Astrocyte (in vitro differentiated cells and primary cell): ENCODE measurements around the gene MFAP2. TPM values are rescaled to one million over a fixed set of nuclear protein-coding genes. Genes with fewer than 3 reads are reported as not detected.
"Not testable (repeated sequence)": the region's sequence is repeated elsewhere in the genome, so short reads cannot be mapped to it uniquely, and the experiment has no call there.

Source experiments
- DNase-seq: peaks from one replicate; pipeline ENCODE4 v3.0.0-alpha.2; 2010; ENCODE audit warnings: low read depth
- FAIRE-seq: peaks from 2 replicates; lab custom pipeline; 2011; peaks lifted over from hg19 to GRCh38; lab: Jason Lieb, UNC
- H2AFZ ChIP-seq: 2 replicates; pipeline ENCODE4 v1.6.0; 2012; ENCODE audit warnings: low read depth, low read length, inconsistent platforms
- H3K27ac ChIP-seq: 2 replicates; pipeline ENCODE4 v1.5.1; 2011; ENCODE audit warnings: low read depth, low read length, inconsistent platforms
- H3K27me3 ChIP-seq: 2 replicates; pipeline ENCODE4 v1.6.0; 2011; ENCODE audit warnings: low read length, inconsistent platforms; ENCODE audit not compliant: insufficient read depth
- H3K36me3 ChIP-seq: 2 replicates; pipeline ENCODE4 v1.5.1; 2011; ENCODE audit warnings: low read length, inconsistent platforms; ENCODE audit not compliant: insufficient read depth
- H3K4me1 ChIP-seq: 2 replicates; pipeline ENCODE4 v1.5.1; 2011; ENCODE audit warnings: low read length, inconsistent platforms; ENCODE audit not compliant: insufficient read depth
- H3K4me2 ChIP-seq: 2 replicates; pipeline ENCODE4 v1.6.0; 2012; ENCODE audit warnings: low read length, inconsistent platforms
- H3K4me3 ChIP-seq: 2 replicates; pipeline ENCODE4 v1.5.1; 2011; ENCODE audit warnings: low read depth, mild to moderate bottlenecking, low read length, inconsistent platforms; ENCODE audit not compliant: insufficient read depth
- H3K79me2 ChIP-seq: 2 replicates; pipeline ENCODE4 v1.6.0; 2012; ENCODE audit warnings: mild to moderate bottlenecking, low read length, inconsistent platforms; ENCODE audit not compliant: insufficient read depth
- H3K9ac ChIP-seq: 2 replicates; pipeline ENCODE4 v1.6.0; 2012; ENCODE audit warnings: mild to moderate bottlenecking, low read length, inconsistent platforms
- H3K9me3 ChIP-seq: 2 replicates; pipeline ENCODE4 v1.5.1; 2012; ENCODE audit warnings: low read depth, mild to moderate bottlenecking, low read length, inconsistent platforms; ENCODE audit not compliant: insufficient read depth
- H4K20me1 ChIP-seq: 2 replicates; pipeline ENCODE4 v1.6.0; 2012; ENCODE audit warnings: low read length, inconsistent platforms; ENCODE audit not compliant: insufficient read depth
- H3K27ac Mint-ChIP-seq: one replicate; pipeline ENCODE4 v1.8.0; 2021; ENCODE audit warnings: mild to moderate bottlenecking, mixed read lengths; ENCODE audit not compliant: unreplicated experiment
- H3K27me3 Mint-ChIP-seq: one replicate; pipeline ENCODE4 v1.8.0; 2021; ENCODE audit warnings: low read depth, mixed read lengths; ENCODE audit not compliant: unreplicated experiment
- H3K36me3 Mint-ChIP-seq: one replicate; pipeline ENCODE4 v1.8.0; 2021; ENCODE audit warnings: low read depth, mixed read lengths; ENCODE audit not compliant: unreplicated experiment
- H3K4me1 Mint-ChIP-seq: one replicate; pipeline ENCODE4 v1.8.0; 2021; ENCODE audit warnings: low read depth, mixed read lengths; ENCODE audit not compliant: unreplicated experiment
- H3K4me3 Mint-ChIP-seq: one replicate; pipeline ENCODE4 v1.8.0; 2021; ENCODE audit warnings: mild to moderate bottlenecking, moderate library complexity, mixed read lengths; ENCODE audit not compliant: unreplicated experiment
- H3K9me3 Mint-ChIP-seq: one replicate; pipeline ENCODE4 v1.8.0; 2021; ENCODE audit warnings: mild to moderate bottlenecking, mixed read lengths; ENCODE audit not compliant: unreplicated experiment
- EZH2 ChIP-seq: IDR thresholded peaks from 2 replicates; pipeline ENCODE4 v1.6.1; 2012; ENCODE audit warnings: mild to moderate bottlenecking, low read length, inconsistent platforms; ENCODE audit not compliant: insufficient read depth
- total RNA-seq: library from RNA; stranded (reverse); gene quantifications from 2 replicates; pipeline ENCODE4 v1.2.1, GENCODE V29; 2021
- TF ChIP-seq, protein P1 (sequence below): IDR thresholded peaks from 2 replicates; pipeline ENCODE4 v1.5.1; 2011; ENCODE audit warnings: low read depth, mild to moderate bottlenecking, inconsistent platforms, low read length, moderate library complexity; ENCODE audit not compliant: insufficient read depth

Gene MFAP2
- total RNA-seq, 1 donor from 2014 or later = 121 TPM

DNA sequence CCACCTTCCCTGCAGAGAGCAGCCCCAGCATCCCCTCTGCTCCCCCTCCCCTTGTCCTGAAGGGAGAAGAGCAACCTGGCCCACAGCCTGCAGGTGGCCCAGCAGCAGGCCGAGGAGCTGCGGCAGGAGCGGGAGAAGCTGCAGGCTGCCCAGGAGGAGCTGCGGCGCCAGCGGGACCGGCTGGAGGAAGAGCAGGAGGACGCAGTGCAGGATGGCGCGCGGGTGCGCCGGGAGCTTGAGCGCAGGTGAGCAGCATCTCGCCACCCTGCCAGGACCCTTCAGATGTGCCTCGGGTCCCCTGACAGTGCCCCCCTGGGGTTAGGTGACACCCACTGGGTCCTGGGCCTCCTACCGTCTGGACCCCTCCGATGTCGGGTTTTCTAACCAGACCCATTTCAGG, 36.4 kb downstream of the MFAP2 start:
- no peak for TF ChIP-seq EZH2
- TF ChIP-seq, protein P1, sequence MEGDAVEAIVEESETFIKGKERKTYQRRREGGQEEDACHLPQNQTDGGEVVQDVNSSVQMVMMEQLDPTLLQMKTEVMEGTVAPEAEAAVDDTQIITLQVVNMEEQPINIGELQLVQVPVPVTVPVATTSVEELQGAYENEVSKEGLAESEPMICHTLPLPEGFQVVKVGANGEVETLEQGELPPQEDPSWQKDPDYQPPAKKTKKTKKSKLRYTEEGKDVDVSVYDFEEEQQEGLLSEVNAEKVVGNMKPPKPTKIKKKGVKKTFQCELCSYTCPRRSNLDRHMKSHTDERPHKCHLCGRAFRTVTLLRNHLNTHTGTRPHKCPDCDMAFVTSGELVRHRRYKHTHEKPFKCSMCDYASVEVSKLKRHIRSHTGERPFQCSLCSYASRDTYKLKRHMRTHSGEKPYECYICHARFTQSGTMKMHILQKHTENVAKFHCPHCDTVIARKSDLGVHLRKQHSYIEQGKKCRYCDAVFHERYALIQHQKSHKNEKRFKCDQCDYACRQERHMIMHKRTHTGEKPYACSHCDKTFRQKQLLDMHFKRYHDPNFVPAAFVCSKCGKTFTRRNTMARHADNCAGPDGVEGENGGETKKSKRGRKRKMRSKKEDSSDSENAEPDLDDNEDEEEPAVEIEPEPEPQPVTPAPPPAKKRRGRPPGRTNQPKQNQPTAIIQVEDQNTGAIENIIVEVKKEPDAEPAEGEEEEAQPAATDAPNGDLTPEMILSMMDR = no peak

DNA sequence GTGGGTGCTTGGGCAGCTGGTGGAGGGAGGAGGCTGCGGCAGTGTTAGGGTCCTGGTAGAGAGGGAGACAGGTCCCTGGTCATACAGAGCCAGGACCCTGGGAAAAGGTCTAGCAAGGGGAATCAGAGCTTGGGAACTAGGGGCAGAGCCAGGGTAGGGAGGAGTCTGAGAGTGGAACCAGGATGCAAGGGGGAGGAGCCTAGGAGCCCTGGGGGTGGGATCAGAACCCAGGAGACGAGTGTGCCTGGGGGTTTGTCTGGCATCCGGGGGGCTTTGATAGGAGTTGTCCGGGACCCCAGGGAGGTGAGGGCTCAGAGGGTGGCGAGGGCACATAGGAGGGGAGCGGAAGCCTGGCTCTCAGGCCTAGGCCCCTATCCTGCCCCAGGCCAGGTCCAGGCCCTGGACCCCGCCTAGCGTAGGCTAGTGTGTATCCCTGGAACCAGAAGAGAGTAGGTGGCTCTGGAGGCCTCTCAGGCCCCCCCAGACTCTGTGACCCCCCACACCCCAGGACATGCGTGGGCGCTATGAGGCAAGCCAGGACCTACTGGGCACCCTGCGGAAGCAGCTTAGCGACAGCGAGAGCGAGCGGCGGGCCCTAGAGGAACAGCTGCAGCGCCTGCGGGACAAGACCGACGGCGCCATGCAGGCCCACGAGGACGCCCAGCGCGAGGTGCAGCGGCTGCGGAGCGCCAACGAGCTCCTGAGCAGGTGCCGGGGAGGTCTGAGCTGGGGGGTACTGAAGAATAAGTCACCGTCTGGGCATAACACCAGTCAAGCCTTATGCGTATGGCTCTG, 40.8 kb downstream of the MFAP2 start:
- H3K27ac ChIP-seq, H3K9ac ChIP-seq, H3K27me3 Mint-ChIP-seq, H3K79me2 ChIP-seq, H3K4me3 ChIP-seq, FAIRE-seq, H3K36me3 Mint-ChIP-seq, H2AFZ ChIP-seq, H3K4me1 Mint-ChIP-seq, H3K9me3 ChIP-seq, H3K4me1 ChIP-seq, H3K4me2 ChIP-seq, H3K36me3 ChIP-seq, DNase-seq, H4K20me1 ChIP-seq, H3K9me3 Mint-ChIP-seq, H3K27me3 ChIP-seq: not testable (repeated sequence)
- peak overlapping the region; percentile 72 for H3K27ac Mint-ChIP-seq
- peak overlapping the region; percentile 50 for H3K4me3 Mint-ChIP-seq

More for the DNA sequence above, 36.4 kb downstream of the MFAP2 start:
- H3K27ac Mint-ChIP-seq = no peak overlapping the region
- Histone ChIP-seq H3K9ac (no peak overlapping the region), H2AFZ (no peak overlapping the region), H3K4me2 (no peak overlapping the region), H3K9me3 (no peaks in the 10 kb centered on the region), H3K79me2 (no peaks in the 10 kb centered on the region), H3K4me1 (peaks cover 5% of the 10 kb centered on the region), H3K4me3 (no peak overlapping the region), H3K27ac (no peak overlapping the region), H4K20me1 (no peaks in the 10 kb centered on the region), H3K36me3 (no peaks in the 10 kb centered on the region), H3K27me3 (no peaks in the 10 kb centered on the region)
- H3K4me3 Mint-ChIP-seq = no peak overlapping the region
- FAIRE-seq (no peak), DNase-seq (no peak)
- no peaks in the 10 kb centered on the region for H3K4me1 Mint-ChIP-seq
- no peaks in the 10 kb centered on the region for H3K9me3 Mint-ChIP-seq
- H3K27me3 Mint-ChIP-seq = no peaks in the 10 kb centered on the region
- H3K36me3 Mint-ChIP-seq = peaks cover 4% of the 10 kb centered on the region

DNA sequence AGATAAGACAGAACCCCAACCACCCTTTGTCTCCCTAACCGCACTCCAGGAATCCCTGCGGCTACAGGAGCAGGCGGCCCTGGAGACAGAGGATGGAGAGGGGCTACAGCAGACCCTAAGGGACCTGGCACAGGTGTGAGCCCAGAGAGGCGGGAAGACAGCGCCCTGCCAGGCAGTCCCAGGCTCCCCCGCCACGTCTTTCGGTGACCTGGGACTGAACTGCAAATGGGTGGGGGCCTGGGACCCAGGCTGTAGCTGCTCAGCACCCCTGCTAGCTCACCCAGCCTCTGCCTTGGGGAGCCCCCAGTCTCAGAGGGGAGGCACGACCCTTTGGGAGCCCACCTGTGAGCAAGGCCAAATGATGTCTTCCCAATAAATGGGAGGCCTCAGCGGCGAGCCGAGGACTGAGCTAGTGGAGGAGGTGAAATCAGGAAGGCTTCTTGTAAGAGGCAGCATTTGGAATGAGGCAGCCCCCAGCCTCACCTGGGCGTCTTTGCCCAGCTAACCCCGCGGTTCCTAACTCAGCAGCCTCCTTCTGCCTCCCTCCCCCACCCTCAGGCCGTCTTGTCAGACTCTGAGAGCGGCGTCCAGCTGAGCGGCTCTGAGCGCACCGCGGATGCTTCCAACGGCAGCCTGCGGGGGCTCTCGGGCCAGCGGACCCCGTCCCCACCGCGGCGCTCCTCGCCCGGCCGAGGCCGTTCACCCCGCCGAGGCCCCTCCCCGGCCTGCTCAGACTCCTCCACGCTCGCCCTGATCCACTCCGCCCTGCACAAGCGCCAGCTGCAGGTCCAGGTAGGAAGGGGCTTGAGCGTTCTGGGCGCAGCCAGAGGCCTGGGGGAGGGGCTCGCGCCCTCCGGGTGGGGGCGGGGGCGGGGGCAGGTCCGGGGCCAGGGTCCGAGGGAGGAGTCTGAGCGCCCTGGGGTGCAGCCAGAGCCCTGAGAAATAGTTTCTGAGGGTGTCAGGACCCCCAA, 41.8 kb downstream of the MFAP2 start:
- H3K4me1 Mint-ChIP-seq = no peaks in the 10 kb centered on the region
- no peak overlapping the region for H3K4me3 Mint-ChIP-seq
- H3K9me3 ChIP-seq = no peaks in the 10 kb centered on the region
- no peak for TF ChIP-seq EZH2
- TF ChIP-seq, protein P1 = no peak
- no peak overlapping the region for H3K4me2 ChIP-seq
- H3K79me2 ChIP-seq = no peaks in the 10 kb centered on the region
- peaks cover 8% of the 10 kb centered on the region for H3K27me3 Mint-ChIP-seq
- H3K36me3 ChIP-seq = no peaks in the 10 kb centered on the region
- no peaks in the 10 kb centered on the region for H4K20me1 ChIP-seq
- no peak overlapping the region for H3K9ac ChIP-seq
- H3K4me1 ChIP-seq = no peaks in the 10 kb centered on the region
- no peaks in the 10 kb centered on the region for H3K9me3 Mint-ChIP-seq
- H3K4me3 ChIP-seq = no peak overlapping the region
- FAIRE-seq = no peak
- H3K27me3 ChIP-seq = no peaks in the 10 kb centered on the region
- DNase-seq = no peak
- H2AFZ ChIP-seq = no peak overlapping the region
- H3K27ac Mint-ChIP-seq = no peak overlapping the region
- no peak overlapping the region for H3K27ac ChIP-seq
- H3K36me3 Mint-ChIP-seq = peaks cover 9% of the 10 kb centered on the region

DNA sequence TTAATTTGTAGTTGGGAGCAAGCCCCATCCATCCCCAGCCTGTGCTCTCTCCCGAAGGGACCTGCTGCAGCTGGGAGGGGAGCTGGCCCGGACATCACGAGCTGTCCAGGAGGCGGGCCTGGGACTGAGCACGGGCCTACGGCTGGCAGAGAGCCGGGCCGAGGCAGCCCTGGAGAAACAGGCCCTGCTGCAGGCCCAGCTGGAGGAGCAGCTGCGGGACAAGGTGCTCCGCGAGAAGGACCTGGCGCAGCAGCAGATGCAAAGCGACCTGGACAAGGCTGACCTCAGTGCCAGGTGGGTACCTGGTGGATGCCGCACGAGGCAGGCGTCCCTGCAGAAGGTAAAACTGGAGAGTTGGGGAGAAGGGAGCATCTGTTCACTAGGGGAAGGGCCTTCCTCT, 43.8 kb downstream of the MFAP2 start:
- not testable (repeated sequence) for H3K27me3 ChIP-seq, H3K9me3 Mint-ChIP-seq, H3K4me2 ChIP-seq, H3K79me2 ChIP-seq, H3K4me3 Mint-ChIP-seq, H3K27ac Mint-ChIP-seq, H3K36me3 ChIP-seq, H4K20me1 ChIP-seq, H2AFZ ChIP-seq, H3K9ac ChIP-seq, H3K27ac ChIP-seq, H3K27me3 Mint-ChIP-seq, H3K9me3 ChIP-seq, H3K4me1 Mint-ChIP-seq, H3K4me3 ChIP-seq, FAIRE-seq, H3K4me1 ChIP-seq, DNase-seq
- H3K36me3 Mint-ChIP-seq = peaks cover 11% of the 10 kb centered on the region
